Fibroblast of skin of scalp (primary cell): ENCODE data around the gene SLIRP. TPM values are rescaled to one million over a fixed set of nuclear protein-coding genes. Genes with fewer than 3 reads are reported as not detected.
"Not testable (repeated sequence)": the region's sequence is repeated elsewhere in the genome, so short reads cannot be mapped to it uniquely, and the experiment has no call there.

Source experiments
- DNase-seq: peaks from one replicate; pipeline ENCODE4 v3.0.0-alpha.2; 2013
- polyA plus RNA-seq, 2 experiments: library from polyadenylated mRNA; unstranded; fragments of 120-200 nt; gene quantifications; one replicate each; pipeline ENCODE4 v1.2.1, GENCODE V29; 2013; ENCODE audit not compliant: insufficient read length in 2 of 2

The SLIRP gene
- 113 TPM for polyA plus RNA-seq (2013, experiment 1 of 2; ENCODE audit: insufficient read length)
- 96.2 TPM for polyA plus RNA-seq (2013, experiment 2 of 2; ENCODE audit: insufficient read length)

- DNase-seq = peak; percentile 82
Measured at GRCh38 chr14:77707724-77708408, at the start of gene SLIRP, which contains the start of gene ALKBH1. SLIRP (plus strand) TSS chr14:77708103; CDS start chr14:77708112, 9 bp downstream. ALKBH1 (minus strand) TSS chr14:77708023; CDS start chr14:77708004, 19 bp downstream.

- DNase-seq = no peak
Measured at GRCh38 chr14:77659831-77660230, 48.1 kb upstream of the SLIRP start.

GRCh38 chr14:77660754-77661153, 47.1 kb upstream of the SLIRP start:
- DNase-seq = no peak

GRCh38 chr14:77661562-77661961, 46.3 kb upstream of the SLIRP start:
- DNase-seq = not testable (repeated sequence)

GRCh38 chr14:77663293-77663692, 44.6 kb upstream of the SLIRP start:
- no peak for DNase-seq

GRCh38 chr14:77667331-77667730, 40.6 kb upstream of the SLIRP start:
- DNase-seq = no peak

- no peak for DNase-seq
Measured at GRCh38 chr14:77673193-77673592, 34.7 kb upstream of the SLIRP start.

- DNase-seq = no peak
Measured at GRCh38 chr14:77674931-77675330, 33.0 kb upstream of the SLIRP start.

GRCh38 chr14:77681196-77682157, 26.4 kb upstream of the SLIRP start:
- peak; percentile 22 for DNase-seq

GRCh38 chr14:77682158-77682553, 25.7 kb upstream of the SLIRP start:
- no peak for DNase-seq

GRCh38 chr14:77691259-77691658, 16.6 kb upstream of the SLIRP start:
- DNase-seq = no peak

GRCh38 chr14:77707355-77707723, 564 bp upstream of the SLIRP start:
- DNase-seq = peak; percentile 43

- DNase-seq = no peak
Measured at GRCh38 chr14:77708749-77709148, 846 bp downstream of the SLIRP start.

- DNase-seq = no peak
Measured at GRCh38 chr14:77709412-77709811, 1.5 kb downstream of the SLIRP start.

GRCh38 chr14:77710364-77710763, 2.5 kb downstream of the SLIRP start:
- no peak for DNase-seq

GRCh38 chr14:77714926-77715325, 7.0 kb downstream of the SLIRP start:
- DNase-seq = no peak

GRCh38 chr14:77717608-77718305, 9.9 kb downstream of the SLIRP start:
- no peak for DNase-seq

GRCh38 chr14:77721437-77721836, 13.5 kb downstream of the SLIRP start:
- DNase-seq = no peak

- no peak for DNase-seq
Measured at GRCh38 chr14:77722301-77722700, 14.4 kb downstream of the SLIRP start.

GRCh38 chr14:77730976-77731497, 23.1 kb downstream of the SLIRP start:
- no peak for DNase-seq

- no peak for DNase-seq
Measured at GRCh38 chr14:77738559-77739250, 30.8 kb downstream of the SLIRP start.

GRCh38 chr14:77741438-77741837, 33.5 kb downstream of the SLIRP start:
- DNase-seq = no peak
